ENCODE data around the gene NDUFV2. TPM values are rescaled to one million over a fixed set of nuclear protein-coding genes. Genes with fewer than 3 reads are reported as not detected.

The NDUFV2 gene
- 100 to 1,000 TPM; 110 to 131 TPM for total RNA-seq

DNA sequence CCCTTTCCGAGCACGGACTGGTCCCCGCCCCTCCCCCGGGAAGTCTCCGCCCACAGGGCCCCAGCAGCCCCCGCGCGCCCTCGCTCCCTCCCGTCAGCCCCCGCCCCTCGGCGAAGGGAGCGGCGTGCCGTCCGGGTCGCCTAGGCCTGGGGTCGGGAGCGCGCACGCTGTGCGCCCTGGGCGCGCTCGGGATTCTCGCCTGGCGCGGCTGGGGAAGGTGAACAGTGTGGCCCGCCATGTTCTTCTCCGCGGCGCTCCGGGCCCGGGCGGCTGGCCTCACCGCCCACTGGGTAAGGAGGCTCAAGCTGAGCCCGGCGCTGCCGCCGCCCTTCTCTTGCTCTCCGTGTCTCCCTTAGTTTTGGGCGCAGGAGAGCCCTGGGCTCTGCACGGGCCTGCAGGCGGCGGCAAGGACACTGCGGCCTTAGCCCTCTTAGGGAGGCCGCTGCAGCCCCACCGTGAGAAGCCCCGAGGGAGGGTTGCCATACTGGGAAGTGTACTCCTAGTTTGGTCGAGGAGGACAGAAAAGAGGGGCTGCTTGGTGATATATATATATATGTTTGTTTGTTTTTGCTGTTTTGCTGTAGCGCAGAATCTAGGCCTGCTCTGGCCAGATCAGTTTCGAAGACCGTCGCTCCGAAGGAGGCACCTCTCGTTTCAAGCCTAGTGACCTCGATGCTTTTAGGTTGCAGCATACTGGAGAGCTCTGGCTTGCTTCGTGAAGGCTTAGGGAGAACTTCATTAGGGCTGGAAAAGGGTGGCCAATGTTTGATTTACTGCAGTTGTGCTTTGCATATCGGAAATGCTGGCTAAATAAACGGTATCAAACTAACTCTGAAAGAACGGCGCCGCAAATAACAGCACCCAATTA is at the start of gene NDUFV2:
Gene NDUFV2 (plus strand): TSS at position 192 of the 868 bp plus-strand sequence. CDS start 45 bp downstream, at position 237.

GRCh38 chr18:9136315-9137155 is 34.0 kb downstream of the NDUFV2 start, which contains the start of gene ANKRD12:
Gene ANKRD12 (plus strand): TSS chr18:9136781. CDS start chr18:9182433, 45,652 bp downstream.

Other genes starting within 250 kb of the NDUFV2 start
- gene ANKRD12, start 34.1 kb downstream of the NDUFV2 start, total RNA-seq = 10 to 100 TPM; 13.0 to 15.5 TPM
- 10 to 100 TPM; 50.6 to 56.9 TPM for gene TWSG1, start 232.1 kb downstream of the NDUFV2 start, total RNA-seq